K562 (cell line): ENCODE results near the gene UQCRFS1. TPM values are rescaled to one million over a fixed set of nuclear protein-coding genes. Genes with fewer than 3 reads are reported as not detected.
"Not testable (repeated sequence)": the region's sequence is repeated elsewhere in the genome, so short reads cannot be mapped to it uniquely, and the experiment has no call there.

Experiments used
- ATAC-seq: fragments of 200-7000 bp; cut with Tn5 transposase; 3 replicates; pipeline ENCODE4 v1.9.1; 2020; ENCODE audit warnings: moderate library complexity
- BruUV-seq: library from RNA; stranded (reverse); fragments of 400-500 nt; replicated peaks from 2 replicates; lab custom pipeline; 2021; lab: Mats Ljungman, UMichigan
- CTCF ChIA-PET: fragments of 300-600 bp; formaldehyde crosslinking; extraction: SDS; loops from one replicate; lab custom pipeline; 2021; ENCODE audit warnings: low intra/inter-chr PET ratio; lab: Yijun Ruan, JAX
- POLR2A ChIA-PET: fragments of 300-600, 350-650 bp; sonication (Branson Sonifier 250); formaldehyde crosslinking; extraction: SDS; loops from one replicate; lab custom pipeline; 2021; ENCODE audit warnings: antibody characterized with exemption, inconsistent platforms; lab: Yijun Ruan, JAX
- DNase-seq, 4 experiments: peaks; one replicate each; pipeline versions ENCODE4 v3.0.0 to v3.0.0-alpha.2; 2011 to 2018; ENCODE audit warnings: low spot score in 3 of 4, mixed read lengths in 3 of 4; ENCODE audit errors: extremely low read depth in 1 of 4
- FAIRE-seq: peaks from 2 replicates; lab custom pipeline; 2011; peaks lifted over from hg19 to GRCh38; lab: Jason Lieb, UNC
- H2AFZ ChIP-seq: 2 replicates; pipeline ENCODE4 v1.6.0; 2011; ENCODE audit warnings: low read depth, low read length, control low read depth, inconsistent platforms
- H3K27ac ChIP-seq: fragments of 200-600 bp; 3 replicates; pipeline ENCODE4 v1.8.0; 2011; ENCODE audit warnings: low read depth, mild to moderate bottlenecking, control low read depth, inconsistent platforms, low read length, moderate library complexity, mixed read lengths; ENCODE audit errors: extremely low read depth
- H3K27me3 ChIP-seq, 2 experiments: fragments of 300-600 bp in 1 of 2; 2 replicates in 1 of 2; 3 replicates in 1 of 2; pipeline versions ENCODE4 v1.6.0 to v1.8.0; 2011; ENCODE audit warnings: inconsistent platforms in 2 of 2, low read length in 2 of 2, mild to moderate bottlenecking in 1 of 2, mixed read lengths in 1 of 2, moderate library complexity in 1 of 2; ENCODE audit not compliant: control insufficient read depth in 2 of 2, insufficient read depth in 2 of 2
- H3K36me3 ChIP-seq: fragments of 300-600 bp; 3 replicates; pipeline ENCODE4 v1.8.0; 2011; ENCODE audit warnings: mild to moderate bottlenecking, low read length, inconsistent platforms; ENCODE audit not compliant: control insufficient read depth, insufficient read depth
- H3K4me1 ChIP-seq, 2 experiments: fragments of 200-600 bp in 1 of 2; replicated peaks in 1 of 2; 2 replicates in 1 of 2; 3 replicates in 1 of 2; pipeline versions ENCODE4 v1.5.1 to v1.8.0; 2011; ENCODE audit warnings: inconsistent platforms in 2 of 2, low read length in 2 of 2, mild to moderate bottlenecking in 1 of 2, mixed read lengths in 1 of 2, moderate library complexity in 1 of 2; ENCODE audit not compliant: control insufficient read depth in 2 of 2, insufficient read depth in 2 of 2
- H3K4me2 ChIP-seq: 2 replicates; pipeline ENCODE4 v1.6.1; 2011; ENCODE audit warnings: low read length, control low read depth, inconsistent platforms, mixed read lengths; ENCODE audit not compliant: insufficient read depth
- H3K4me3 ChIP-seq: fragments of 200-600 bp; sonication (generic), shearing (Covaris generic); 2 replicates; pipeline ENCODE4 v1.5.1; 2016; ENCODE audit warnings: control low read depth, inconsistent platforms
- H3K79me2 ChIP-seq: fragments of 200-600 bp; 3 replicates; pipeline ENCODE4 v1.8.0; 2011; ENCODE audit warnings: low read length, inconsistent platforms; ENCODE audit not compliant: control insufficient read depth, insufficient read depth
- H3K9ac ChIP-seq, 2 experiments: 2 replicates each; pipeline versions ENCODE4 v1.6.0 to v1.6.1; 2011; ENCODE audit warnings: low read depth in 2 of 2, low read length in 2 of 2, control low read depth in 1 of 2, inconsistent platforms in 1 of 2, mild to moderate bottlenecking in 1 of 2, mixed read lengths in 1 of 2; ENCODE audit not compliant: insufficient read depth in 1 of 2
- H3K9me1 ChIP-seq: one replicate; pipeline ENCODE4 v1.6.0; 2011; ENCODE audit warnings: inconsistent platforms, mild to moderate bottlenecking, low read length, moderate library complexity; ENCODE audit not compliant: control insufficient read depth, insufficient read depth
- H3K9me3 ChIP-seq: replicated peaks from 2 replicates; pipeline ENCODE4 v1.5.1; 2011; ENCODE audit warnings: low read depth, low read length, inconsistent platforms; ENCODE audit not compliant: control insufficient read depth, insufficient read depth
- H4K20me1 ChIP-seq: replicated peaks from 2 replicates; pipeline ENCODE4 v1.6.1; 2011; ENCODE audit warnings: low read length, inconsistent platforms, mixed read lengths; ENCODE audit not compliant: control insufficient read depth, insufficient read depth
- NFIC ChIP-seq: fragments of 450-650 bp; IDR thresholded peaks from 2 replicates; pipeline ENCODE4 v1.6.1; 2017; ENCODE audit warnings: mild to moderate bottlenecking, inconsistent platforms
- ZNF146 ChIP-seq: IDR thresholded peaks from one replicate; pipeline ENCODE4 v1.6.1; 2018; ENCODE audit warnings: missing compliant biosample characterization; ENCODE audit not compliant: unreplicated experiment
- WGBS: fragments of 100-300 bp; shearing (Covaris generic); methylation state at CpG from one replicate; pipeline ENCODE4 v1.1.6; 2016; ENCODE audit warnings: low coverage, mixed read lengths; ENCODE audit not compliant: insufficient coverage; ENCODE audit errors: missing lambda C conversion rate; 5-methylcytosine and 5-hydroxymethylcytosine counted together
- in situ Hi-C: fragments of 300-500 bp; cut with MboI; formaldehyde crosslinking; loops from 4 replicates; pipeline ENCODE4 v1.15.0; 2018; ENCODE audit warnings: inconsistent platforms, mixed read lengths
- intact Hi-C: fragments of 100-400 bp; cut with micrococcal nuclease; formaldehyde crosslinking; loops from 2 replicates; pipeline ENCODE4 v1.14.2; 2022
- polyA plus RNA-seq, 8 experiments: library from polyadenylated mRNA; depleted of rRNA in 4 of 8; stranded (reverse) in 5 of 8; unstranded in 3 of 8; fragments of >200 nt; fragmentation: Nextera tagmentation in 2 of 8; fragmentation: Illumina TruSeq in 1 of 8; extraction: Ambion mirVana in 2 of 8; extraction: Trizol in 1 of 8; gene quantifications; 2 replicates each; pipeline versions ENCODE4 v1.2.1 to v1.2.3, GENCODE V29; 2011 to 2014; ENCODE audit warnings: inconsistent platforms in 1 of 8, missing spikeins in 1 of 8
- total RNA-seq, 7 experiments: library from RNA; depleted of rRNA in 6 of 7; stranded (reverse); fragments of >200 nt in 6 of 7; fragmentation: Illumina TruSeq in 2 of 7; extraction: Trizol in 2 of 7; gene quantifications; 2 replicates each; pipeline versions ENCODE4 v1.2.1 to v1.2.3, GENCODE V29; 2011 to 2021; ENCODE audit warnings: low replicate concordance in 1 of 7

Gene UQCRFS1
- total and polyA plus RNA-seq, 9 of the 15 experiments (the other 6 are each of a cell fraction or from before 2014, with no cell fraction given) = 10.8 to 110 (median 64.7) TPM

DNA sequence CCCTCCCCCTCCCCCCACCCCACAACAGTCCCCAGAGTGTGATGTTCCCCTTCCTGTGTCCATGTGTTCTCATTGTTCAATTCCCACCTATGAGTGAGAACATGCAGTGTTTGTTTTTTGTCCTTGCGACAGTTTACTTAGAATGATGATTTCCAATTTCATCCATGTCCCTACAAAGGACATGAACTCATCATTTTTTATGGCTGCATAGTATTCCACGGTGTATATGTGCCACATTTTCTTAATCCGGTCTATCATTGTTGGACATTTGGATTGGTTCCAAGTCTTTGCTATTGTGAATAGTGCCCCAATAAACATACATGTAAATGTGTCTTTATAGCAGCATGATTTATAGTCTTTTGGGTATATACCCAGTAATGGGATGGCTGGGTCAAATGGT, 2.4 kb downstream of the UQCRFS1 start:
- H3K4me3 ChIP-seq, in situ Hi-C loops, H3K9ac ChIP-seq, ATAC-seq, CTCF ChIA-PET, H3K4me2 ChIP-seq, H3K27ac ChIP-seq, H3K9me3 ChIP-seq, intact Hi-C loops, POLR2A ChIA-PET, H3K9me1 ChIP-seq, H2AFZ ChIP-seq, BruUV-seq, H3K27me3 ChIP-seq, FAIRE-seq, DNase-seq: not testable (repeated sequence)
- Histone ChIP-seq H3K79me2 (peaks cover 61% of the 10 kb centered on the region), H3K36me3 (peaks cover 56% of the 10 kb centered on the region), H3K4me1 (peaks cover 3 to 13% of the 10 kb centered on the region in 2 experiments; a peak in 3 of 5 replicates), H4K20me1 (peaks cover 27% of the 10 kb centered on the region)
- WGBS = 77% methylated on average over 2 of the region's 3 CpGs
- TF ChIP-seq NFIC (0 out of 2 replicates have a peak, but pooled peaks have one; percentile 23), ZNF146 (CRISPR knock-in tag) (peak; percentile 79)

DNA sequence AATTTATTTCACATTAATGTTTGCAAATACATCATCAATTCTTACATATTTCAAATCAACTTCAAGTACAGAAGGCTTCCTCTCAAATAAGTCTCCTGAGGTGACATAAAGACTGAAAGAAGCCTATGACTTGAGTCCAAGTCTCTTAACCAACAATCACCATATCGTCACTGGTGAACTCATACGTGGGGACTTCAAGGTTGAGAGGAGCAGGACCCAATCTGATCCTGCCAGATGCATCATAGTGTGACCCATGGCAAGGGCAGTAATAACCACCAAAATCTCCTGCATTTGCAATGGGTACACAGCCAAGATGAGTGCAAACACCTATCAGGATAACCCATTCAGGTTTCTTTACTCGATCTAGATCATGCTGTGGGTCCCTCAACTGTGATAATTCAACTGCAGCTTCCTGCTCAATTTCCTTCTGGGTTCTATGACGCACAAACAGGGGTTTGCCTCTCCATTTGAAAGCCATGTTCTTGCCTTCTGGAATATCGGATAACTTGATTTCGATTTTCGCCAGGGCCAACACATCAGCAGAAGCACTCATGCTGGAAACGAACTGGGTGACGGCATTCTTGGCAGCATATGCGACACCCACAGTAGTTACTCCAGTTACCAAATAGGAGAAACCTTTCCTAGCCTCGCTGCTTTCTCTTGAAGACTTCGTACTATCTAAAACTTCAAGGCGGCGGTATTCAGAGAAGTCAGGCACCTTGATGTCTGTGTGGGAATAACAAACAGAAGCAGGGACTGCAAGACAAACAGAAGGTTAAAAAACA, 5.4 kb downstream of the UQCRFS1 start:
- CTCF ChIA-PET, H2AFZ ChIP-seq, H3K27ac ChIP-seq, ATAC-seq, intact Hi-C loops, H3K4me3 ChIP-seq, POLR2A ChIA-PET, H3K9me3 ChIP-seq, H3K27me3 ChIP-seq, in situ Hi-C loops, H3K9me1 ChIP-seq, H3K9ac ChIP-seq, DNase-seq, H3K4me2 ChIP-seq: not testable (repeated sequence)
- Histone ChIP-seq H3K4me1 (peaks cover 0 to 13% of the 10 kb centered on the region in 2 experiments; a peak in 2 of 5 replicates), H3K36me3 (peaks cover 56% of the 10 kb centered on the region), H3K79me2 (peaks cover 56% of the 10 kb centered on the region), H4K20me1 (peaks cover 31% of the 10 kb centered on the region)
- WGBS = 94% methylated on average over 7 of the region's 14 CpGs
- FAIRE-seq = peak; percentile 32
- TSS peak; percentile 0 for BruUV-seq
